GM12873 (cell line): ENCODE results near the gene RAB3IP.

Experiments used
- TF ChIP-seq, protein P1 (sequence below): IDR thresholded peaks from 2 replicates; pipeline ENCODE4 v1.5.1; 2012; ENCODE audit warnings: low read depth, mild to moderate bottlenecking, moderate library complexity, low read length, control low read depth; ENCODE audit not compliant: insufficient read depth; ENCODE audit errors: missing control alignments

The RAB3IP gene

DNA sequence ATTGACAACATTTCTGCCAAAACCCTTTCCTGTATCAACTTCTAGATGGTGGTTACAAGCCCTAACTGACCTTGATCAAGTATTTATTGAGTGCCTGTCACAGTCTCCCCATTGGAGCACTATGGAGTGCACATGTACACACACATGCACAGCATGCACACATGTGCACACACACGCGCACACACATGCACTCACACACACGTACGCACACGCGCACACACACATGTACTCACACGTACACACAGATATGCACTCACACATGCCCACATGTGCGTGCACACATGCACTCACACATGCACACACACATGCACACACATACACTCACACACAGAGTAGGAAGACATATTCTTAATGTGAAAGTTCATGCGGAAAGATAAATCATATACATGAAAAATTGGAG is 130.0 kb downstream of the RAB3IP start:
- TF ChIP-seq, protein P1, sequence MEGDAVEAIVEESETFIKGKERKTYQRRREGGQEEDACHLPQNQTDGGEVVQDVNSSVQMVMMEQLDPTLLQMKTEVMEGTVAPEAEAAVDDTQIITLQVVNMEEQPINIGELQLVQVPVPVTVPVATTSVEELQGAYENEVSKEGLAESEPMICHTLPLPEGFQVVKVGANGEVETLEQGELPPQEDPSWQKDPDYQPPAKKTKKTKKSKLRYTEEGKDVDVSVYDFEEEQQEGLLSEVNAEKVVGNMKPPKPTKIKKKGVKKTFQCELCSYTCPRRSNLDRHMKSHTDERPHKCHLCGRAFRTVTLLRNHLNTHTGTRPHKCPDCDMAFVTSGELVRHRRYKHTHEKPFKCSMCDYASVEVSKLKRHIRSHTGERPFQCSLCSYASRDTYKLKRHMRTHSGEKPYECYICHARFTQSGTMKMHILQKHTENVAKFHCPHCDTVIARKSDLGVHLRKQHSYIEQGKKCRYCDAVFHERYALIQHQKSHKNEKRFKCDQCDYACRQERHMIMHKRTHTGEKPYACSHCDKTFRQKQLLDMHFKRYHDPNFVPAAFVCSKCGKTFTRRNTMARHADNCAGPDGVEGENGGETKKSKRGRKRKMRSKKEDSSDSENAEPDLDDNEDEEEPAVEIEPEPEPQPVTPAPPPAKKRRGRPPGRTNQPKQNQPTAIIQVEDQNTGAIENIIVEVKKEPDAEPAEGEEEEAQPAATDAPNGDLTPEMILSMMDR, result no peak

DNA sequence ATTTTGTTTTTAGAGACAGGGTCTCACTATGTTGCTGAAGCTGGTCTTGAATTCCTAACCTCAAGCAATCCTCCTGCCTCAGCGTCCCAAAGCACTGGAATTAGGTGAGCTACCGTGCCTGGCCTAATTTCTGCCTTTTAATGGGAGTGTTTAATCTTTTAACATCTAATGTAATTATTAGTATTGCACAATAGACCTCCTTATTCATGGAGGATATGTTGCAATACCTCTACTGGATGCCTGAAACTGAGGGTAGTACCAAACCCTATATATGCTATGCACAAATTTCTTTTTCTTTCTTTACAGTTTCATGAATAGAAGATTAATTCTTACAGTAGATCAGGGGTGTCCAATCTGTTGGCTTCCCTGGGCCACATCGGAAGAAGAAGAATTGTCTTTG is 134.1 kb downstream of the RAB3IP start:
- TF ChIP-seq, protein P1, result no peak
